GM12891 (cell line): ENCODE data around the gene ADAP1.
"Not testable (repeated sequence)": the region's sequence is repeated elsewhere in the genome, so short reads cannot be mapped to it uniquely, and the experiment has no call there.

Experiments used
- DNase-seq: peaks from one replicate; pipeline ENCODE4 v3.0.0; 2011; ENCODE audit warnings: low spot score; ENCODE audit not compliant: insufficient read length
- FAIRE-seq: peaks from 2 replicates; lab custom pipeline; 2011; peaks lifted over from hg19 to GRCh38; lab: Jason Lieb, UNC
- PAX5 ChIP-seq: IDR thresholded peaks from 2 replicates; pipeline ENCODE4 v1.6.1; 2011; ENCODE audit warnings: low read length, moderate library complexity, mild to moderate bottlenecking; ENCODE audit not compliant: insufficient read depth, severe bottlenecking
- POLR2A ChIP-seq: IDR thresholded peaks from 2 replicates; pipeline ENCODE4 v1.6.1; 2011; ENCODE audit warnings: low read depth, low read length, control low read depth
- POLR2AphosphoS5 ChIP-seq: IDR thresholded peaks from 2 replicates; pipeline ENCODE4 v1.6.1; 2011; ENCODE audit warnings: low read depth, low read length, control low read depth
- POU2F2 ChIP-seq: IDR thresholded peaks from 2 replicates; pipeline ENCODE4 v1.6.1; 2011; ENCODE audit warnings: low read depth, mild to moderate bottlenecking, control low read depth, low read length, moderate library complexity
- SPI1 ChIP-seq: IDR thresholded peaks from 2 replicates; pipeline ENCODE4 v1.6.1; 2011; ENCODE audit warnings: low read depth, low read length, control low read depth
- TAF1 ChIP-seq: IDR thresholded peaks from 2 replicates; pipeline ENCODE4 v1.6.1; 2011; ENCODE audit warnings: low read depth, low read length, control low read depth

The ADAP1 gene

GRCh38 chr7:879093-879492, 75.4 kb downstream of the ADAP1 start:
- DNase-seq (no peak), FAIRE-seq (no peak)
- TF ChIP-seq POU2F2 = no peak
- TF ChIP-seq SPI1 = no peak
- TF ChIP-seq POLR2AphosphoS5 = no peak
- no peak for TF ChIP-seq POLR2A
- no peak for TF ChIP-seq PAX5
- no peak for TF ChIP-seq TAF1

- TF ChIP-seq PAX5 (no peak), POU2F2 (no peak)
- DNase-seq (no peak), FAIRE-seq (no peak)
These were observed 76.9 kb downstream of the ADAP1 start for GRCh38 chr7:877312-878232.

- no peak for TF ChIP-seq SPI1
- TF ChIP-seq POLR2A = no peak
- no peak for TF ChIP-seq POLR2AphosphoS5
- no peak for TF ChIP-seq TAF1
- TF ChIP-seq PAX5 = no peak
- FAIRE-seq (no peak), DNase-seq (no peak)
These were observed 77.5 kb downstream of the ADAP1 start for GRCh38 chr7:876972-877311.

- DNase-seq (peak; percentile 95), FAIRE-seq (peak; percentile 100)
- no peak for TF ChIP-seq SPI1
- TF ChIP-seq TAF1 = peak; percentile 69
- TF ChIP-seq POLR2AphosphoS5 = peak; percentile 75; the same call in 1 of the 2 replicates
- no peak for TF ChIP-seq POU2F2
- peak; percentile 65 for TF ChIP-seq POLR2A
- TF ChIP-seq PAX5 = peak; percentile 44
These were observed 78.2 kb downstream of the ADAP1 start, which contains the start of gene GET4 for GRCh38 chr7:876077-876971. GET4 (plus strand) TSS chr7:876554; CDS start chr7:876646, 92 bp downstream.

GRCh38 chr7:875476-876076, 78.9 kb downstream of the ADAP1 start:
- DNase-seq (no peak), FAIRE-seq (no peak)
- TF ChIP-seq SPI1 (no peak), POLR2A (no peak), POU2F2 (no peak), PAX5 (no peak), POLR2AphosphoS5 (no peak)

GRCh38 chr7:875051-875450, 79.4 kb downstream of the ADAP1 start:
- DNase-seq (no peak), FAIRE-seq (no peak)
- TF ChIP-seq POLR2AphosphoS5 (no peak), TAF1 (no peak), POU2F2 (no peak), SPI1 (no peak), POLR2A (no peak), PAX5 (no peak)

- DNase-seq (no peak), FAIRE-seq (no peak)
- TF ChIP-seq POLR2AphosphoS5 = no peak
- no peak for TF ChIP-seq SPI1
- no peak for TF ChIP-seq PAX5
- TF ChIP-seq POU2F2 = no peak
- no peak for TF ChIP-seq TAF1
- no peak for TF ChIP-seq POLR2A
These were observed 80.3 kb downstream of the ADAP1 start for GRCh38 chr7:874031-874749.

GRCh38 chr7:873367-874002, 81.0 kb downstream of the ADAP1 start:
- TF ChIP-seq POLR2A (no peak), POU2F2 (0 out of 2 replicates have a peak, but pooled peaks have one; percentile 7)
- peak; percentile 95 for FAIRE-seq
- peak; percentile 80 for DNase-seq

- not testable (repeated sequence) for FAIRE-seq
These were observed 81.8 kb downstream of the ADAP1 start for GRCh38 chr7:872685-873084.

More at GRCh38 chr7:872685-873084, 81.8 kb downstream of the ADAP1 start:
- DNase-seq = not testable (repeated sequence)
